ENCODE data around the gene SLC41A2. TPM values are rescaled to one million over a fixed set of nuclear protein-coding genes. Genes with fewer than 3 reads are reported as not detected.
"Not testable (repeated sequence)": the region's sequence is repeated elsewhere in the genome, so short reads cannot be mapped to it uniquely, and the experiment has no call there.

Gene SLC41A2
- total RNA-seq (2014; rRNA removed; shearing (Covaris generic)) = 1.7 TPM in 1 of 2 replicates, not detected in the other

- Histone ChIP-seq H3K27me3 (replicated peaks) (peaks cover 29% of the 10 kb centered on the region), H3K4me1 (replicated peaks) (peaks cover 27% of the 10 kb centered on the region), H3K36me3 (no peaks in the 10 kb centered on the region), H3K27ac (no peak within 1 kb of the TSS), H3K9me3 (replicated peaks) (0 out of 2 replicates have a peak, but pooled peaks cover 3% of the 10 kb centered on the region), H3K4me3 (peak within 1 kb of the TSS; percentile 53)
- peak; percentile 74 to 78 for DNase-seq (ENCODE audit: low read depth in 1 of 2, low spot score in 2 of 2)
These were observed at the start of gene SLC41A2 for GRCh38 chr12:104958001-104958804. Gene SLC41A2 (minus strand): TSS chr12:104958290. CDS start chr12:104928527, 29,763 bp downstream.

GRCh38 chr12:105001476-105001875 lies 43.4 kb upstream of the SLC41A2 start:
- Histone ChIP-seq H3K27me3 (replicated peaks) (no peaks in the 10 kb centered on the region), H3K4me3 (no peak overlapping the region), H3K36me3 (peaks cover 62% of the 10 kb centered on the region), H3K4me1 (replicated peaks) (no peaks in the 10 kb centered on the region), H3K9me3 (replicated peaks) (no peaks in the 10 kb centered on the region), H3K27ac (no peak overlapping the region)
- DNase-seq (ENCODE audit: low read depth in 1 of 2, low spot score in 2 of 2) = no peak

GRCh38 chr12:104999347-104999685 lies 41.2 kb upstream of the SLC41A2 start:
- no peak overlapping the region for H3K27ac ChIP-seq
- H3K27me3 ChIP-seq (replicated peaks) = no peaks in the 10 kb centered on the region
- H3K4me3 ChIP-seq = no peak overlapping the region
- DNase-seq (ENCODE audit: low read depth in 1 of 2, low spot score in 2 of 2) = no peak
- H3K4me1 ChIP-seq (replicated peaks) = no peaks in the 10 kb centered on the region
- H3K36me3 ChIP-seq = peaks cover 74% of the 10 kb centered on the region
- no peaks in the 10 kb centered on the region for H3K9me3 ChIP-seq (replicated peaks)

- no peaks in the 10 kb centered on the region for H3K9me3 ChIP-seq (replicated peaks)
- H3K4me3 ChIP-seq = no peak overlapping the region
- no peak overlapping the region for H3K27ac ChIP-seq
- no peaks in the 10 kb centered on the region for H3K27me3 ChIP-seq (replicated peaks)
- no peaks in the 10 kb centered on the region for H3K4me1 ChIP-seq (replicated peaks)
- DNase-seq (ENCODE audit: low read depth in 1 of 2, low spot score in 2 of 2) = no peak
- peaks cover 78% of the 10 kb centered on the region for H3K36me3 ChIP-seq
These were observed 40.6 kb upstream of the SLC41A2 start for GRCh38 chr12:104998423-104999346.

GRCh38 chr12:104997541-104997940 lies 39.5 kb upstream of the SLC41A2 start:
- no peaks in the 10 kb centered on the region for H3K9me3 ChIP-seq (replicated peaks)
- no peak overlapping the region for H3K4me3 ChIP-seq
- H3K36me3 ChIP-seq = peaks cover 67% of the 10 kb centered on the region
- no peak overlapping the region for H3K27ac ChIP-seq
- H3K4me1 ChIP-seq (replicated peaks) = no peaks in the 10 kb centered on the region
- no peaks in the 10 kb centered on the region for H3K27me3 ChIP-seq (replicated peaks)
- no peak for DNase-seq (ENCODE audit: low read depth in 1 of 2, low spot score in 2 of 2)

GRCh38 chr12:104994336-104994735 lies 36.2 kb upstream of the SLC41A2 start:
- Histone ChIP-seq H3K4me1 (replicated peaks) (no peaks in the 10 kb centered on the region), H3K9me3 (replicated peaks) (no peaks in the 10 kb centered on the region), H3K36me3 (peaks cover 74% of the 10 kb centered on the region), H3K4me3 (no peak overlapping the region), H3K27me3 (replicated peaks) (no peaks in the 10 kb centered on the region), H3K27ac (no peak overlapping the region)
- no peak for DNase-seq (ENCODE audit: low read depth in 1 of 2, low spot score in 2 of 2)

- Histone ChIP-seq H3K27ac (no peak overlapping the region), H3K4me3 (no peak overlapping the region), H3K27me3 (replicated peaks) (no peaks in the 10 kb centered on the region), H3K36me3 (peaks cover 61% of the 10 kb centered on the region), H3K4me1 (replicated peaks) (peaks cover 9% of the 10 kb centered on the region), H3K9me3 (replicated peaks) (no peaks in the 10 kb centered on the region)
- no peak for DNase-seq (ENCODE audit: low read depth in 1 of 2, low spot score in 2 of 2)
These were observed 33.6 kb upstream of the SLC41A2 start for GRCh38 chr12:104991565-104992128.

- Histone ChIP-seq H3K36me3 (peaks cover 59% of the 10 kb centered on the region), H3K27ac (no peak overlapping the region), H3K4me1 (replicated peaks) (peaks cover 9% of the 10 kb centered on the region), H3K27me3 (replicated peaks) (no peaks in the 10 kb centered on the region), H3K9me3 (replicated peaks) (no peaks in the 10 kb centered on the region), H3K4me3 (no peak overlapping the region)
- DNase-seq (ENCODE audit: low read depth in 1 of 2, low spot score in 2 of 2) = no peak
These were observed 32.9 kb upstream of the SLC41A2 start for GRCh38 chr12:104990950-104991349.

GRCh38 chr12:104986022-104986941 lies 28.2 kb upstream of the SLC41A2 start, which contains the start of gene NOPCHAP1:
Gene NOPCHAP1 (plus strand): TSS chr12:104986316. CDS start chr12:104986353, 37 bp downstream.
- H3K4me3 ChIP-seq = peak within 1 kb of the TSS; percentile 81
- H3K27ac ChIP-seq = peak within 1 kb of the TSS; percentile 35

GRCh38 chr12:104985206-104985605 lies 27.1 kb upstream of the SLC41A2 start:
- Histone ChIP-seq H3K27ac (no peak overlapping the region), H3K4me1 (replicated peaks) (peaks cover 14% of the 10 kb centered on the region), H3K36me3 (peaks cover 22% of the 10 kb centered on the region), H3K9me3 (replicated peaks) (no peaks in the 10 kb centered on the region), H3K27me3 (replicated peaks) (no peaks in the 10 kb centered on the region), H3K4me3 (no peak overlapping the region)
- no peak for DNase-seq (ENCODE audit: low read depth in 1 of 2, low spot score in 2 of 2)

More at GRCh38 chr12:104986022-104986941, 28.2 kb upstream of the SLC41A2 start, which contains the start of gene NOPCHAP1:
- peak; percentile 87 to 92 for DNase-seq (ENCODE audit: low read depth in 1 of 2, low spot score in 2 of 2)
- H3K36me3 ChIP-seq = peaks cover 30% of the 10 kb centered on the region
- no peaks in the 10 kb centered on the region for H3K27me3 ChIP-seq (replicated peaks)
- no peaks in the 10 kb centered on the region for H3K9me3 ChIP-seq (replicated peaks)
- peaks cover 14% of the 10 kb centered on the region for H3K4me1 ChIP-seq (replicated peaks)

- not testable (repeated sequence) for H3K27ac ChIP-seq; H3K4me1 ChIP-seq (replicated peaks); DNase-seq (ENCODE audit: low read depth in 1 of 2, low spot score in 2 of 2); H3K4me3 ChIP-seq; H3K9me3 ChIP-seq (replicated peaks); H3K27me3 ChIP-seq (replicated peaks); H3K36me3 ChIP-seq
These were observed 19.6 kb upstream of the SLC41A2 start for GRCh38 chr12:104977688-104978087.

- no peak overlapping the region for H3K27ac ChIP-seq
- H3K36me3 ChIP-seq = no peaks in the 10 kb centered on the region
- no peaks in the 10 kb centered on the region for H3K4me1 ChIP-seq (replicated peaks)
- no peak for DNase-seq (ENCODE audit: low read depth in 1 of 2, low spot score in 2 of 2)
- no peak overlapping the region for H3K4me3 ChIP-seq
- no peaks in the 10 kb centered on the region; the same call in 1 of the 2 replicates for H3K27me3 ChIP-seq (replicated peaks)
- no peaks in the 10 kb centered on the region for H3K9me3 ChIP-seq (replicated peaks)
These were observed 18.6 kb upstream of the SLC41A2 start for GRCh38 chr12:104976703-104977102.

Measured in SJSA1 (cell line).